Measurements from ENCODE around the gene KTN1. TPM values are rescaled to one million over a fixed set of nuclear protein-coding genes. Genes with fewer than 3 reads are reported as not detected.

KTN1 gene
- total RNA-seq, 1 experiment from 2014 or later, result 180 TPM

GRCh38 chr14:55624913-55625312 is 44.9 kb downstream of the KTN1 start:
- BruUV-seq (replicated peaks), result no TSS peak
- peaks cover 84% of the 10 kb centered on the region for H3K36me3 Mint-ChIP-seq (ENCODE audit: insufficient read depth, unreplicated experiment)
- no peak overlapping the region for H3K27ac Mint-ChIP-seq (ENCODE audit: low read depth, unreplicated experiment)
- H3K27me3 Mint-ChIP-seq (ENCODE audit: insufficient read depth, unreplicated experiment), result no peaks in the 10 kb centered on the region
- no peak for TF ChIP-seq CTCF (IDR thresholded peaks at IDR 0.05; ENCODE audit: unreplicated experiment)
- peaks cover 8% of the 10 kb centered on the region for H3K4me1 Mint-ChIP-seq (ENCODE audit: insufficient read depth, unreplicated experiment)
- no peak overlapping the region for H3K4me3 Mint-ChIP-seq (ENCODE audit: unreplicated experiment)
- ChIA-PET CTCF (interaction anchor here (1.1 to 1.9 kb wide), 3 partner anchors 176 to 186 kb away, joined by 4 to 6 read pairs (median 6); no protein-coding TSS in a partner anchor), POLR2A (interaction anchor here (0.6 to 1.6 kb wide), 4 partner anchors 13 to 179 kb away, joined by 3 to 5 read pairs (median 4); no protein-coding TSS in a partner anchor)
- no peaks in the 10 kb centered on the region for H3K9me3 Mint-ChIP-seq (ENCODE audit: unreplicated experiment)
- no peak for DNase-seq (ENCODE audit: unreplicated experiment)
- intact Hi-C loops (cut with micrococcal nuclease), result no loop called here

GRCh38 chr14:55625481-55625880 is 45.5 kb downstream of the KTN1 start:
- ChIA-PET CTCF (interaction anchor here (0.7 to 1.1 kb wide), 2 partner anchors 174 to 177 kb away, joined by 4 read pairs; no protein-coding TSS in a partner anchor), POLR2A (interaction anchor here (0.7 to 1.6 kb wide), 4 partner anchors 13 to 179 kb away, joined by 3 to 5 read pairs (median 3); no protein-coding TSS in a partner anchor)
- no peak for TF ChIP-seq CTCF (IDR thresholded peaks at IDR 0.05; ENCODE audit: unreplicated experiment)
- Mint-ChIP-seq H3K27me3 (ENCODE audit: insufficient read depth, unreplicated experiment) (no peaks in the 10 kb centered on the region), H3K9me3 (ENCODE audit: unreplicated experiment) (no peaks in the 10 kb centered on the region), H3K4me1 (ENCODE audit: insufficient read depth, unreplicated experiment) (peaks cover 8% of the 10 kb centered on the region), H3K27ac (ENCODE audit: low read depth, unreplicated experiment) (no peak overlapping the region), H3K36me3 (ENCODE audit: insufficient read depth, unreplicated experiment) (peaks cover 84% of the 10 kb centered on the region), H3K4me3 (ENCODE audit: unreplicated experiment) (no peak overlapping the region)
- BruUV-seq (replicated peaks), result no TSS peak
- DNase-seq (ENCODE audit: unreplicated experiment), result no peak
- intact Hi-C loops (cut with micrococcal nuclease), result no loop called here

GRCh38 chr14:55626131-55626530 is 46.1 kb downstream of the KTN1 start:
- intact Hi-C loops (cut with micrococcal nuclease), result no loop called here
- no peak for DNase-seq (ENCODE audit: unreplicated experiment)
- BruUV-seq (replicated peaks), result no TSS peak
- Mint-ChIP-seq H3K36me3 (ENCODE audit: insufficient read depth, unreplicated experiment) (peaks cover 81% of the 10 kb centered on the region), H3K4me3 (ENCODE audit: unreplicated experiment) (no peak overlapping the region), H3K27ac (ENCODE audit: low read depth, unreplicated experiment) (no peak overlapping the region), H3K4me1 (ENCODE audit: insufficient read depth, unreplicated experiment) (peaks cover 8% of the 10 kb centered on the region), H3K27me3 (ENCODE audit: insufficient read depth, unreplicated experiment) (no peaks in the 10 kb centered on the region), H3K9me3 (ENCODE audit: unreplicated experiment) (no peaks in the 10 kb centered on the region)
- TF ChIP-seq CTCF (IDR thresholded peaks at IDR 0.05; ENCODE audit: unreplicated experiment), result no peak
- ChIA-PET CTCF (interaction anchor here (0.6 to 0.8 kb wide), 5 partner anchors 44 to 1623 kb away, joined by 3 to 4 read pairs (median 3); no protein-coding TSS in a partner anchor), POLR2A (interaction anchor here (0.7 to 1.6 kb wide), 2 partner anchors 40 to 45 kb away, joined by 3 read pairs; no protein-coding TSS in a partner anchor)

GRCh38 chr14:55628426-55628825 is 48.4 kb downstream of the KTN1 start:
- Mint-ChIP-seq H3K4me1 (ENCODE audit: insufficient read depth, unreplicated experiment) (no peaks in the 10 kb centered on the region), H3K9me3 (ENCODE audit: unreplicated experiment) (no peaks in the 10 kb centered on the region), H3K27ac (ENCODE audit: low read depth, unreplicated experiment) (no peak overlapping the region), H3K36me3 (ENCODE audit: insufficient read depth, unreplicated experiment) (peaks cover 75% of the 10 kb centered on the region), H3K27me3 (ENCODE audit: insufficient read depth, unreplicated experiment) (no peaks in the 10 kb centered on the region), H3K4me3 (ENCODE audit: unreplicated experiment) (no peak overlapping the region)
- DNase-seq (ENCODE audit: unreplicated experiment), result no peak
- BruUV-seq (replicated peaks), result no TSS peak
- intact Hi-C loops (cut with micrococcal nuclease), result no loop called here
- POLR2A ChIA-PET, result interaction anchor here (1.8 kb wide), 1 partner anchor 29 kb away, joined by 6 read pairs; no protein-coding TSS in a partner anchor
- CTCF ChIA-PET, result interaction anchor here (1.2 kb wide), 1 partner anchor 182 kb away, joined by 7 read pairs; no protein-coding TSS in a partner anchor
- no peak for TF ChIP-seq CTCF (IDR thresholded peaks at IDR 0.05; ENCODE audit: unreplicated experiment)

Measured in MCF 10A (cell line).